Breast epithelium (tissue), 3 donors: Measurements from ENCODE around the gene RTKN2.

ENCODE experiments used
- POLR2A ChIP-seq: fragments of 450-650 bp; IDR thresholded peaks from one replicate; pipeline ENCODE4 v1.6.1; 2016; ENCODE audit warnings: antibody characterized with exemption, mild to moderate bottlenecking, moderate library complexity
- TF ChIP-seq, protein P1 (sequence below), 3 donors: fragments of 450-650 bp; IDR thresholded peaks; one replicate each; pipeline ENCODE4 v1.5.1; 2016 to 2017; ENCODE audit warnings: antibody characterized with exemption in 3 of 3, mild to moderate bottlenecking in 3 of 3, moderate library complexity in 3 of 3

DNA sequence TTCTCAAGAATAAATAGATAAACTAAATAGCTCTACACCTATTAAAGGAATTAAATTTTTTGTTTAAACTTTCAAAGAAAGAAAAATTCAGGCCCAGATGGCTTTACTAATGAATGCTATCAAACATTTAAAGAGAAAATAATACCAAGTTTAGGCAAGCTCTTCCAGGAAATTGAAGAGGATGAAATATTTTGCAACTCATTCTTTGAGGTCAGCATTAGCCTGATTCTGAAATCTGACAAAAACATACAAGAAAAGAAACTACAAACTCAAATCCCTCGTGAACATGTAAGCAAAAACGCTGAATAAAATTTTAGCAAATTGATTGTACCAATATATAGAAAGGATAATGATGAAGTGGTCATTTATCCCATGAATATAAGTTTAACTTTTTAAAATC, 93.4 kb downstream of the RTKN2 start:
- TF ChIP-seq, protein P1, sequence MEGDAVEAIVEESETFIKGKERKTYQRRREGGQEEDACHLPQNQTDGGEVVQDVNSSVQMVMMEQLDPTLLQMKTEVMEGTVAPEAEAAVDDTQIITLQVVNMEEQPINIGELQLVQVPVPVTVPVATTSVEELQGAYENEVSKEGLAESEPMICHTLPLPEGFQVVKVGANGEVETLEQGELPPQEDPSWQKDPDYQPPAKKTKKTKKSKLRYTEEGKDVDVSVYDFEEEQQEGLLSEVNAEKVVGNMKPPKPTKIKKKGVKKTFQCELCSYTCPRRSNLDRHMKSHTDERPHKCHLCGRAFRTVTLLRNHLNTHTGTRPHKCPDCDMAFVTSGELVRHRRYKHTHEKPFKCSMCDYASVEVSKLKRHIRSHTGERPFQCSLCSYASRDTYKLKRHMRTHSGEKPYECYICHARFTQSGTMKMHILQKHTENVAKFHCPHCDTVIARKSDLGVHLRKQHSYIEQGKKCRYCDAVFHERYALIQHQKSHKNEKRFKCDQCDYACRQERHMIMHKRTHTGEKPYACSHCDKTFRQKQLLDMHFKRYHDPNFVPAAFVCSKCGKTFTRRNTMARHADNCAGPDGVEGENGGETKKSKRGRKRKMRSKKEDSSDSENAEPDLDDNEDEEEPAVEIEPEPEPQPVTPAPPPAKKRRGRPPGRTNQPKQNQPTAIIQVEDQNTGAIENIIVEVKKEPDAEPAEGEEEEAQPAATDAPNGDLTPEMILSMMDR (IDR thresholded peaks at IDR 0.05) = no peak
- no peak for TF ChIP-seq POLR2A
